ENCODE measurements around the gene ADD1.

The ADD1 gene

GRCh38 chr4:2804973-2805501 is 38.6 kb upstream of the ADD1 start:
- no peak for DNase-seq (ENCODE audit: low spot score)

- DNase-seq (ENCODE audit: low spot score): no peak
Measured at GRCh38 chr4:2805712-2806389, 37.8 kb upstream of the ADD1 start.

- no peak for DNase-seq (ENCODE audit: low spot score)
Measured at GRCh38 chr4:2806390-2807355, 37.0 kb upstream of the ADD1 start.

- no peak for DNase-seq (ENCODE audit: low spot score)
Measured at GRCh38 chr4:2807571-2807970, 36.1 kb upstream of the ADD1 start.

GRCh38 chr4:2808001-2808400 is 35.6 kb upstream of the ADD1 start:
- DNase-seq (ENCODE audit: low spot score): no peak

- DNase-seq (ENCODE audit: low spot score): no peak
Measured at GRCh38 chr4:2809610-2810180, 33.9 kb upstream of the ADD1 start.

GRCh38 chr4:2810388-2810787 is 33.3 kb upstream of the ADD1 start:
- no peak for DNase-seq (ENCODE audit: low spot score)

- DNase-seq (ENCODE audit: low spot score): no peak
Measured at GRCh38 chr4:2811830-2812611, 31.6 kb upstream of the ADD1 start.

GRCh38 chr4:2812612-2813354 is 30.9 kb upstream of the ADD1 start:
- no peak for DNase-seq (ENCODE audit: low spot score)

GRCh38 chr4:2813446-2814405 is 29.9 kb upstream of the ADD1 start:
- no peak for DNase-seq (ENCODE audit: low spot score)

GRCh38 chr4:2814627-2815270 is 28.9 kb upstream of the ADD1 start:
- no peak for DNase-seq (ENCODE audit: low spot score)

- DNase-seq (ENCODE audit: low spot score): no peak
Measured at GRCh38 chr4:2816401-2816954, 27.2 kb upstream of the ADD1 start.

GRCh38 chr4:2817137-2817536 is 26.5 kb upstream of the ADD1 start:
- DNase-seq (ENCODE audit: low spot score): no peak

- DNase-seq (ENCODE audit: low spot score): no peak
Measured at GRCh38 chr4:2817701-2818350, 25.8 kb upstream of the ADD1 start.

GRCh38 chr4:2818351-2818939 is 25.2 kb upstream of the ADD1 start:
- DNase-seq (ENCODE audit: low spot score): no peak

- no peak for DNase-seq (ENCODE audit: low spot score)
Measured at GRCh38 chr4:2819244-2820215, 24.1 kb upstream of the ADD1 start.

Measured in hematopoietic multipotent progenitor cell treated with erythropoietin and hydrocortisone succinate and interleukin-3 and kit ligand, for 15 days (in vitro differentiated cells).